Adrenal gland (tissue), 12 donors: ENCODE measurements around the gene CCL8. TPM values are rescaled to one million over a fixed set of nuclear protein-coding genes. Genes with fewer than 3 reads are reported as not detected.

Source experiments
- DNase-seq, 7 donors: peaks; one replicate each; pipeline ENCODE4 v3.0.0-alpha.2; 2019 to 2020
- H3K27ac ChIP-seq, 5 donors: fragments of 200-600 bp; sonication (generic) in 4 of 5; 1 replicate in 3 of 5; 2 replicates in 2 of 5; pipeline versions ENCODE4 v1.5.1 to v1.8.0; 2016 to 2020; ENCODE audit warnings: mild to moderate bottlenecking in 1 of 5
- H3K27me3 ChIP-seq: fragments of 200-600 bp; 2 replicates; pipeline ENCODE4 v1.8.0; 2021
- H3K36me3 ChIP-seq, 2 donors: fragments of 200-600 bp; replicated peaks in 1 of 2; 1 replicate in 1 of 2; 2 replicates in 1 of 2; pipeline versions ENCODE4 v1.5.1 to v1.8.0; 2018 to 2022
- H3K4me1 ChIP-seq, 2 donors: fragments of 200-600 bp; replicated peaks in 1 of 2; 1 replicate in 1 of 2; 2 replicates in 1 of 2; pipeline versions ENCODE4 v1.5.1 to v1.8.0; 2018 to 2021
- H3K4me3 ChIP-seq, 4 donors: fragments of 200-600 bp; sonication (generic) in 3 of 4; one replicate each; pipeline ENCODE4 v1.5.1; 2016 to 2018
- H3K9me3 ChIP-seq, 3 donors: fragments of 200-600 bp; sonication (generic) in 1 of 3; replicated peaks in 1 of 3; 1 replicate in 2 of 3; 2 replicates in 1 of 3; pipeline versions ENCODE4 v1.5.1 to v1.8.0; 2016 to 2021
- CTCF ChIP-seq, 6 experiments: fragments of 450-650 bp in 4 of 6; fragments of 200-600 bp in 2 of 6; sonication (generic) in 1 of 6; IDR thresholded peaks; 1 replicate in 5 of 6; 2 replicates in 1 of 6; pipeline versions ENCODE4 v1.5.1 to v1.8.0; 2016 to 2021; ENCODE audit warnings: antibody characterized with exemption in 6 of 6, mild to moderate bottlenecking in 2 of 6, moderate library complexity in 1 of 6
- POLR2A ChIP-seq, 2 donors: fragments of 450-650 bp; IDR thresholded peaks; one replicate each; pipeline ENCODE4 v1.6.1; 2017; ENCODE audit warnings: antibody characterized with exemption in 2 of 2, mild to moderate bottlenecking in 2 of 2, moderate library complexity in 1 of 2
- WGBS, 4 donors: extraction: QIAGEN DNeasy Blood & Tissue Kit in 2 of 4; methylation state at CpG; one replicate each; pipeline versions ENCODE4 v1.1.5 to v1.1.7; 2013 to 2017; 5-methylcytosine and 5-hydroxymethylcytosine counted together
- intact Hi-C, 2 donors: fragments of 100-400 bp; cut with DNase I; formaldehyde crosslinking; loops; one replicate each; pipeline versions ENCODE4 v1.14.1 to v1.15.0; 2022 to 2023
- polyA plus RNA-seq, 3 donors: library from polyadenylated mRNA; stranded (reverse); fragments of 200-250 nt in 2 of 3; fragments of 350-450 nt in 1 of 3; fragmentation: Illumina TruSeq in 1 of 3; extraction: RNeasy Lipid Tissue Mini Kit (QIAGEN cat#74804) in 1 of 3; gene quantifications; one replicate each; pipeline ENCODE4 v1.2.3, GENCODE V29; 2013 to 2014
- total RNA-seq, 9 donors: library from RNA; depleted of rRNA in 4 of 9; stranded (reverse); fragments of >200 nt in 4 of 9; fragments of 120-200 nt in 1 of 9; fragmentation: NEBNext Ultra II Directional in 1 of 9; extraction: Animal tissue kit (Norgen Biotek cat#: 25700) in 1 of 9; gene quantifications; one replicate each; pipeline versions ENCODE4 v1.1.0 to v1.2.4, GENCODE V29; 2013 to 2023
- donor health status: healthy with polysubstance abuse.
- donor health status: Bipolar disorder and iron deficiency.
- donor health status: DM: yes; HTN: yes; CAD: no.
- donor health status: DM: no; HTN: no; CAD: no.
- donor health status: DM: no; HTN: no; CAD: no.
- donor health status: DM: yes; HTN: yes; CAD: no.

Gene CCL8
- total and polyA plus RNA-seq, 12 donors: 0.17 to 5.4 (median 1.1) TPM; not detected in 2

- intact Hi-C loops: no loop called here
- DNase-seq: no peak
- WGBS, 4 donors: 82 to 87% (median 85%) methylated on average over 2 of the region's 2 CpGs
- TF ChIP-seq POLR2A (IDR thresholded peaks at IDR 0.05) (no peak), CTCF (IDR thresholded peaks at IDR 0.05) (no peak)
- Histone ChIP-seq H3K36me3 (no peaks in the 10 kb centered on the region), H3K27me3 (peaks cover 5% of the 10 kb centered on the region), H3K9me3 (no peaks in the 10 kb centered on the region), H3K27ac (no peak overlapping the region), H3K4me3 (no peak overlapping the region), H3K4me1 (no peaks in the 10 kb centered on the region)
Measured at GRCh38 chr17:34341916-34342315, 22.7 kb downstream of the CCL8 start.

GRCh38 chr17:34347063-34347462 is 27.8 kb downstream of the CCL8 start:
- WGBS, 4 donors: 33 to 60% (median 50%) methylated on average over 4 of the region's 4 CpGs
- no peak for DNase-seq
- Histone ChIP-seq H3K27ac (no peak overlapping the region), H3K9me3 (no peaks in the 10 kb centered on the region), H3K36me3 (no peaks in the 10 kb centered on the region), H3K27me3 (peaks cover 2% of the 10 kb centered on the region), H3K4me1 (no peaks in the 10 kb centered on the region), H3K4me3 (no peak overlapping the region)
- no peak for TF ChIP-seq CTCF (IDR thresholded peaks at IDR 0.05)
- no peak for TF ChIP-seq POLR2A (IDR thresholded peaks at IDR 0.05)
- intact Hi-C loops: no loop called here

- 76 to 84% (median 80%) methylated on average over 4 of the region's 4 CpGs for WGBS, 4 donors
- no peaks in the 10 kb centered on the region for H3K36me3 ChIP-seq
- H3K9me3 ChIP-seq: no peaks in the 10 kb centered on the region
- no peak overlapping the region for H3K27ac ChIP-seq
- H3K4me3 ChIP-seq: no peak overlapping the region
- no peak for DNase-seq
- TF ChIP-seq POLR2A (IDR thresholded peaks at IDR 0.05) (no peak), CTCF (IDR thresholded peaks at IDR 0.05) (no peak)
- H3K27me3 ChIP-seq: peaks cover 2% of the 10 kb centered on the region
- peaks cover 0 to under 1% of the 10 kb centered on the region in 2 donors for H3K4me1 ChIP-seq
- intact Hi-C loops: no loop called here
Measured at GRCh38 chr17:34349751-34350150, 30.5 kb downstream of the CCL8 start.

GRCh38 chr17:34351096-34351495 is 31.9 kb downstream of the CCL8 start:
- Histone ChIP-seq H3K27me3 (peaks cover 2% of the 10 kb centered on the region), H3K9me3 (no peaks in the 10 kb centered on the region), H3K36me3 (no peaks in the 10 kb centered on the region), H3K4me1 (peaks cover 0 to 11% of the 10 kb centered on the region in 2 donors), H3K27ac (no peak overlapping the region), H3K4me3 (no peak overlapping the region)
- intact Hi-C loops: no loop called here
- 73 to 86% (median 79%) methylated on average over 1 of the region's 1 CpG for WGBS, 4 donors
- DNase-seq: no peak
- no peak for TF ChIP-seq CTCF (IDR thresholded peaks at IDR 0.05)
- TF ChIP-seq POLR2A (IDR thresholded peaks at IDR 0.05): no peak
